H9 (cell line): ENCODE results near the gene DCAF7. TPM values are rescaled to one million over a fixed set of nuclear protein-coding genes. Genes with fewer than 3 reads are reported as not detected.
A peak's percentile ranks its signal among the peaks of the same experiment; 100 is the strongest.

Experiments
- DNase-seq: peaks from one replicate; pipeline ENCODE4 v3.0.0-alpha.2; 2017
- H2AFZ ChIP-seq: one replicate; pipeline ENCODE4 v1.6.1; 2013; ENCODE audit warnings: mild to moderate bottlenecking, low read length, control low read depth, moderate library complexity
- H2AK5ac ChIP-seq: 2 replicates; pipeline ENCODE4 v1.6.1; 2013; ENCODE audit warnings: low read length, control low read depth, mixed read lengths; ENCODE audit not compliant: insufficient read length
- H2BK120ac ChIP-seq: one replicate; pipeline ENCODE4 v1.6.1; 2013; ENCODE audit warnings: low read depth, mild to moderate bottlenecking, low read length, control low read depth, inconsistent platforms; ENCODE audit not compliant: poor library complexity, severe bottlenecking
- H2BK12ac ChIP-seq: 2 replicates; pipeline ENCODE4 v1.6.1; 2013; ENCODE audit warnings: low read length, control low read depth, mixed read lengths, low read depth; ENCODE audit not compliant: insufficient read length
- H2BK15ac ChIP-seq: 2 replicates; pipeline ENCODE4 v1.6.1; 2013; ENCODE audit warnings: low read depth, low read length, control low read depth
- H2BK20ac ChIP-seq: one replicate; pipeline ENCODE4 v1.6.1; 2013; ENCODE audit warnings: low read depth, mild to moderate bottlenecking, low read length, control low read depth, inconsistent platforms; ENCODE audit not compliant: poor library complexity, severe bottlenecking
- H2BK5ac ChIP-seq: 2 replicates; pipeline ENCODE4 v1.6.1; 2013; ENCODE audit warnings: low read length, control low read depth, mixed read lengths; ENCODE audit not compliant: insufficient read length
- H3K14ac ChIP-seq: 2 replicates; pipeline ENCODE4 v1.6.1; 2013; ENCODE audit warnings: low read length, control low read depth; ENCODE audit not compliant: insufficient read depth
- H3K18ac ChIP-seq: 2 replicates; pipeline ENCODE4 v1.6.1; 2013; ENCODE audit warnings: low read depth, mild to moderate bottlenecking, mixed read lengths, low read length, control low read depth; ENCODE audit not compliant: insufficient read length
- H3K23ac ChIP-seq: 2 replicates; pipeline ENCODE4 v1.6.1; 2013; ENCODE audit warnings: low read length, control low read depth, mixed read lengths, low read depth; ENCODE audit not compliant: insufficient read length
- H3K23me2 ChIP-seq: 2 replicates; pipeline ENCODE4 v1.6.1; 2013; ENCODE audit warnings: low read depth, mild to moderate bottlenecking, mixed read lengths, low read length, control low read depth; ENCODE audit not compliant: insufficient read length, poor library complexity, severe bottlenecking
- H3K27ac ChIP-seq: 2 replicates; pipeline ENCODE4 v1.5.1; 2013; ENCODE audit warnings: low read length, control low read depth, mixed read lengths, low read depth; ENCODE audit not compliant: insufficient read length
- H3K27me3 ChIP-seq: 2 replicates; pipeline ENCODE4 v1.6.1; 2013; ENCODE audit warnings: low read length, control low read depth, inconsistent platforms; ENCODE audit not compliant: insufficient read depth
- H3K4ac ChIP-seq: 2 replicates; pipeline ENCODE4 v1.6.1; 2013; ENCODE audit warnings: low read depth, mild to moderate bottlenecking, control low read depth, inconsistent platforms, low read length, moderate library complexity
- H3K4me1 ChIP-seq: 2 replicates; pipeline ENCODE4 v1.6.1; 2013; ENCODE audit warnings: low read length, control low read depth, inconsistent platforms; ENCODE audit not compliant: insufficient read depth
- H3K4me2 ChIP-seq: 2 replicates; pipeline ENCODE4 v1.6.1; 2013; ENCODE audit warnings: low read length, control low read depth, mixed read lengths; ENCODE audit not compliant: insufficient read length, insufficient read depth
- H3K56ac ChIP-seq: 2 replicates; pipeline ENCODE4 v1.6.1; 2013; ENCODE audit warnings: low read depth, mild to moderate bottlenecking, mixed read lengths, low read length, control low read depth; ENCODE audit not compliant: insufficient read length
- H3K79me1 ChIP-seq: 2 replicates; pipeline ENCODE4 v1.6.1; 2013; ENCODE audit warnings: low read depth, mild to moderate bottlenecking, moderate library complexity, low read length, control low read depth, inconsistent platforms; ENCODE audit not compliant: insufficient read depth, poor library complexity, severe bottlenecking
- H3K79me2 ChIP-seq: 2 replicates; pipeline ENCODE4 v1.6.1; 2013; ENCODE audit warnings: low read length, control low read depth, inconsistent platforms; ENCODE audit not compliant: insufficient read depth
- H3K9ac ChIP-seq: 2 replicates; pipeline ENCODE4 v1.6.1; 2013; ENCODE audit warnings: low read length, control low read depth, mixed read lengths; ENCODE audit not compliant: insufficient read length; ENCODE audit errors: extremely low read depth
- H3K9me3 ChIP-seq: one replicate; pipeline ENCODE4 v1.6.1; 2013; ENCODE audit warnings: low read depth, low read length, inconsistent platforms; ENCODE audit not compliant: control insufficient read depth
- H3T11ph ChIP-seq: one replicate; pipeline ENCODE4 v1.6.1; 2013; ENCODE audit warnings: mild to moderate bottlenecking, low read length, control low read depth, inconsistent platforms
- H4K20me1 ChIP-seq: one replicate; pipeline ENCODE4 v1.6.1; 2013; ENCODE audit not compliant: control insufficient read depth, insufficient read length, insufficient read depth
- H4K5ac ChIP-seq: 2 replicates; pipeline ENCODE4 v1.6.1; 2013; ENCODE audit warnings: low read depth, mild to moderate bottlenecking, mixed read lengths, low read length, control low read depth; ENCODE audit not compliant: insufficient read length
- H4K8ac ChIP-seq: replicated peaks from 2 replicates; pipeline ENCODE4 v1.6.1; 2013; ENCODE audit warnings: low read length, control low read depth, mixed read lengths, low read depth; ENCODE audit not compliant: insufficient read length
- H4K91ac ChIP-seq: 2 replicates; pipeline ENCODE4 v1.6.1; 2013; ENCODE audit warnings: low read depth, mild to moderate bottlenecking, moderate library complexity, mixed read lengths, low read length, control low read depth; ENCODE audit not compliant: insufficient read length
- H3K27ac Mint-ChIP-seq, 3 experiments: 2 replicates in 2 of 3; 3 replicates in 1 of 3; pipeline ENCODE4 v1.8.0; 2020 to 2021; ENCODE audit warnings: mixed read lengths in 3 of 3, mild to moderate bottlenecking in 1 of 3, moderate library complexity in 1 of 3
- H3K27me3 Mint-ChIP-seq: 2 replicates; pipeline ENCODE4 v1.8.0; 2021; ENCODE audit warnings: low read depth, mild to moderate bottlenecking, moderate library complexity, mixed read lengths
- H3K36me3 Mint-ChIP-seq, 3 experiments: 2 replicates in 2 of 3; 3 replicates in 1 of 3; pipeline ENCODE4 v1.8.0; 2020 to 2021; ENCODE audit warnings: low read depth in 3 of 3, mixed read lengths in 3 of 3; ENCODE audit not compliant: insufficient read depth in 1 of 3
- H3K4me1 Mint-ChIP-seq, 2 experiments: 2 replicates each; pipeline ENCODE4 v1.8.0; 2020; ENCODE audit warnings: mixed read lengths in 2 of 2
- H3K4me3 Mint-ChIP-seq, 2 experiments: 2 replicates in 1 of 2; 3 replicates in 1 of 2; pipeline ENCODE4 v1.8.0; 2020 to 2021; ENCODE audit warnings: mild to moderate bottlenecking in 2 of 2, mixed read lengths in 2 of 2, moderate library complexity in 1 of 2
- H3K9me3 Mint-ChIP-seq, 2 experiments: 2 replicates in 1 of 2; 3 replicates in 1 of 2; pipeline ENCODE4 v1.8.0; 2020; ENCODE audit warnings: mild to moderate bottlenecking in 2 of 2, mixed read lengths in 2 of 2, moderate library complexity in 1 of 2
- WGBS: extraction: QIAGEN DNeasy Blood & Tissue Kit; methylation state at CpG from one replicate; pipeline ENCODE4 v1.1.7; 2013; ENCODE audit warnings: missing lambda C conversion rate, low lambda C conversion rate, mixed read lengths; ENCODE audit not compliant: insufficient read length; ENCODE audit errors: extremely low coverage; 5-methylcytosine and 5-hydroxymethylcytosine counted together
- total RNA-seq: library from RNA; stranded (reverse); gene quantifications from 2 replicates; pipeline ENCODE4 v1.2.1, GENCODE V29; 2021
- TF ChIP-seq, protein P1 (sequence below): fragments of 200-600 bp; sonication (generic); conservative IDR thresholded peaks from 3 replicates; pipeline ENCODE4 v1.8.0; 2021; ENCODE audit warnings: antibody characterized with exemption, mild to moderate bottlenecking

Gene DCAF7
- total RNA-seq, 1 experiment from 2014 or later, result 86.2 TPM

DNA sequence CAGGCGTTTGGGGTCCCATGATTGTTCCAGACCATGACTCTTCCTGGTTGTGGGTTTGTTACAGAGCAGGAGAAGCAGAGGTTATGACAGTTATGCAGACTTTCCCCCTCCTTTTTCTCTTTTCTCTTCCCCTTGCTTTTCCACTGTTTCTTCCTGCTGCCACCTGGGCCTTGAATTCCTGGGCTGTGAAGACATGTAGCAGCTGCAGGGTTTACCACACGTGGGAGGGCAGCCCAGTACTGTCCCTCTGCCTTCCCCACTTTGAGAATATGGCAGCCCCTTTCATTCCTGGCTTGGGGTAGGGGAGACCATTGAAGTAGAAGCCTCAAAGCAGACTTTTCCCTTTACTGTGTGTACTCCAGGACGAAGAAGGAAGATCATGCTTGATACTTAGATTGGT lies 42.5 kb downstream of the DCAF7 start:
- Mint-ChIP-seq H3K4me1 (peaks cover 0 to 4% of the 10 kb centered on the region in 2 experiments; a peak in 1 of 4 replicates), H3K4me3 (no peak overlapping the region), H3K9me3 (no peaks in the 10 kb centered on the region), H3K27ac (peak overlapping the region in 2 of 3 experiments; percentile 40 to 57; a peak in 2 of 7 replicates), H3K27me3 (no peaks in the 10 kb centered on the region), H3K36me3 (peaks cover 20 to 43% (median 36%) of the 10 kb centered on the region in 3 experiments; a peak in 6 of 7 replicates)
- no peak overlapping the region for H4K91ac ChIP-seq
- H2BK120ac ChIP-seq, result no peak overlapping the region
- H3K18ac ChIP-seq, result no peak overlapping the region
- no peaks in the 10 kb centered on the region for H3K23me2 ChIP-seq
- no peak overlapping the region for H4K5ac ChIP-seq
- no peak overlapping the region for H3K4ac ChIP-seq
- no peaks in the 10 kb centered on the region for H4K20me1 ChIP-seq
- H3K79me1 ChIP-seq, result no peaks in the 10 kb centered on the region
- TF ChIP-seq, protein P1, sequence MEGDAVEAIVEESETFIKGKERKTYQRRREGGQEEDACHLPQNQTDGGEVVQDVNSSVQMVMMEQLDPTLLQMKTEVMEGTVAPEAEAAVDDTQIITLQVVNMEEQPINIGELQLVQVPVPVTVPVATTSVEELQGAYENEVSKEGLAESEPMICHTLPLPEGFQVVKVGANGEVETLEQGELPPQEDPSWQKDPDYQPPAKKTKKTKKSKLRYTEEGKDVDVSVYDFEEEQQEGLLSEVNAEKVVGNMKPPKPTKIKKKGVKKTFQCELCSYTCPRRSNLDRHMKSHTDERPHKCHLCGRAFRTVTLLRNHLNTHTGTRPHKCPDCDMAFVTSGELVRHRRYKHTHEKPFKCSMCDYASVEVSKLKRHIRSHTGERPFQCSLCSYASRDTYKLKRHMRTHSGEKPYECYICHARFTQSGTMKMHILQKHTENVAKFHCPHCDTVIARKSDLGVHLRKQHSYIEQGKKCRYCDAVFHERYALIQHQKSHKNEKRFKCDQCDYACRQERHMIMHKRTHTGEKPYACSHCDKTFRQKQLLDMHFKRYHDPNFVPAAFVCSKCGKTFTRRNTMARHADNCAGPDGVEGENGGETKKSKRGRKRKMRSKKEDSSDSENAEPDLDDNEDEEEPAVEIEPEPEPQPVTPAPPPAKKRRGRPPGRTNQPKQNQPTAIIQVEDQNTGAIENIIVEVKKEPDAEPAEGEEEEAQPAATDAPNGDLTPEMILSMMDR, result no peak
- no peak overlapping the region for H3T11ph ChIP-seq
- no peak overlapping the region for H2BK12ac ChIP-seq
- no peak overlapping the region for H3K9ac ChIP-seq
- no CpG with 5 or more reads among the region's 3 CpGs for WGBS
- no peak overlapping the region for H2BK15ac ChIP-seq
- no peak overlapping the region for H3K4me2 ChIP-seq
- H2AFZ ChIP-seq, result no peak overlapping the region
- no peaks in the 10 kb centered on the region for H3K27me3 ChIP-seq
- H3K4me1 ChIP-seq, result no peaks in the 10 kb centered on the region
- no peaks in the 10 kb centered on the region for H3K9me3 ChIP-seq
- no peak overlapping the region for H3K23ac ChIP-seq
- H3K79me2 ChIP-seq, result no peaks in the 10 kb centered on the region; the same call in 1 of the 2 replicates
- H3K56ac ChIP-seq, result no peak overlapping the region
- no peak overlapping the region for H2BK20ac ChIP-seq
- no peak overlapping the region for H2BK5ac ChIP-seq
- H4K8ac ChIP-seq, result no peak overlapping the region
- no peak overlapping the region for H3K27ac ChIP-seq
- DNase-seq, result no peak
- H3K14ac ChIP-seq, result no peak overlapping the region
- H2AK5ac ChIP-seq, result no peak overlapping the region
